ENCODE data around the gene SMOC1. TPM values are rescaled to one million over a fixed set of nuclear protein-coding genes. Genes with fewer than 3 reads are reported as not detected.

SMOC1 gene
- total and polyA plus RNA-seq, 2 experiments from 2014 or later = 0.70 to 3.5 TPM

DNA sequence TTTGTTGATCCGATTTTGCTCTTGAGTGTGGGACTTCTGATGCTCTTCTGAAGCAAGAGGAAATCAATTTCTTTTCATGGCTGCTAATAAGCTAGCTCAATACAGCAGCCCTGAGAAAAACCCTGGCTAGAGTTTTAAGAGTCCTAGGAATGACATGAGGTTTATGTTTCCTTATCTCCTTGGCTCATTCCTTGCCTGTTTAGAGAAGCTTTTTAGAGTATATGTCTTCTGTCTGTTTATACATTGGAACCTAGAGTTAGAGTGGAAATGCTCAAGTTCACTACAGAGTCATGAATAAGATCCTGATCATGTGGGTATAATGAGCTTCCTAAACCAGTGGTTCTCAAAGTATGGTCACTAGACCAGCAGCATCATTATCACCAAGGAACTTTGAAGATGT lies 34.5 kb downstream of the SMOC1 start:
- WGBS, 2 experiments (ENCODE audit: low coverage in 1 of 2, low lambda C conversion rate in 2 of 2, missing lambda C conversion rate in 2 of 2) = 3 to 5% methylated on average over 1 of the region's 1 CpG
- Histone ChIP-seq H3K9me2 (ENCODE audit: insufficient read depth) (no peaks in the 10 kb centered on the region), H3F3A (ENCODE audit: insufficient read depth) (no peaks in the 10 kb centered on the region), H4K20me1 (ENCODE audit: insufficient read depth) (no peaks in the 10 kb centered on the region), H3K4me1 (ENCODE audit: insufficient read depth) (no peaks in the 10 kb centered on the region), H3K4me2 (ENCODE audit: unreplicated experiment) (no peak overlapping the region), H3K9ac (no peak overlapping the region), H3K9me3 (ENCODE audit: low read depth) (no peaks in the 10 kb centered on the region), H3K27ac (no peak overlapping the region), H3K27me3 (replicated peaks; ENCODE audit: insufficient read depth) (0 out of 2 replicates have a peak, but pooled peaks cover 5% of the 10 kb centered on the region), H2AFZ (no peak overlapping the region), H3K36me3 (ENCODE audit: low read depth) (no peaks in the 10 kb centered on the region), H3K4me3 (no peak overlapping the region), H3K79me2 (ENCODE audit: insufficient read depth) (no peaks in the 10 kb centered on the region)
- TF ChIP-seq EZH2 (IDR thresholded peaks at IDR 0.05; ENCODE audit: insufficient read depth, poor library complexity, severe bottlenecking) = no peak
- TF ChIP-seq EZH2phosphoT487 (IDR thresholded peaks at IDR 0.05; ENCODE audit: insufficient read depth, low read depth) = no peak
- in situ Hi-C loops (cut with MboI) = no loop called here
- DNase-seq = no peak

DNA sequence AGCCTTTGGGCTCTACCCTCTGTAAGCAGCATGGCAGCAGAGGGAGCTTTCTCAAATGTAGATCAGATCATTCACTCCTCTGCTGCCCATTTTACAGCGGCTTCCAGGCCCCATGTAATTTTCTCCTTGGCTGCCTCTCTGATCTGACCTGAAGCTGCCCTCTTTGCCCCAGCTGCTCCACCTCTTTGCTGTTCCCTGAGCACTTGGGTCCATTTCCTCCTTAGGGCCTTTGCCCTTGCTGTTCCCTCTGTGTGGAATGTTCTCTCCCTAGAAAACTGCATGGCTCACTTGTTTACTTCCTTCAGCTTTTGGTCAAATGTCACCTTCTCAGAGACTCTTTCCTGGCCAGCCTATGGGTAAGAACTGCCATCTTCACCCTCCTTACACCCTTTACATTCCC lies 37.2 kb downstream of the SMOC1 start:
- no peak overlapping the region for H3K4me2 ChIP-seq (ENCODE audit: unreplicated experiment)
- 0 out of 2 replicates have a peak, but pooled peaks cover 5% of the 10 kb centered on the region for H3K27me3 ChIP-seq (replicated peaks; ENCODE audit: insufficient read depth)
- TF ChIP-seq EZH2 (IDR thresholded peaks at IDR 0.05; ENCODE audit: insufficient read depth, poor library complexity, severe bottlenecking) = no peak
- TF ChIP-seq EZH2phosphoT487 (IDR thresholded peaks at IDR 0.05; ENCODE audit: insufficient read depth, low read depth) = no peak
- H2AFZ ChIP-seq = no peak overlapping the region
- no peak overlapping the region for H3K27ac ChIP-seq
- H3K4me1 ChIP-seq (ENCODE audit: insufficient read depth) = no peaks in the 10 kb centered on the region
- in situ Hi-C loops (cut with MboI) = no loop called here
- H3K79me2 ChIP-seq (ENCODE audit: insufficient read depth) = no peaks in the 10 kb centered on the region
- no peaks in the 10 kb centered on the region for H3F3A ChIP-seq (ENCODE audit: insufficient read depth)
- no peak overlapping the region for H3K4me3 ChIP-seq
- H3K9ac ChIP-seq = no peak overlapping the region
- WGBS, 2 experiments (ENCODE audit: low coverage in 1 of 2, low lambda C conversion rate in 2 of 2, missing lambda C conversion rate in 2 of 2) = 5 to 6% methylated on average over 1 of the region's 1 CpG
- no peaks in the 10 kb centered on the region for H3K9me2 ChIP-seq (ENCODE audit: insufficient read depth)
- no peaks in the 10 kb centered on the region for H3K36me3 ChIP-seq (ENCODE audit: low read depth)
- H3K9me3 ChIP-seq (ENCODE audit: low read depth) = no peaks in the 10 kb centered on the region
- no peak for DNase-seq
- no peaks in the 10 kb centered on the region for H4K20me1 ChIP-seq (ENCODE audit: insufficient read depth)

DNA sequence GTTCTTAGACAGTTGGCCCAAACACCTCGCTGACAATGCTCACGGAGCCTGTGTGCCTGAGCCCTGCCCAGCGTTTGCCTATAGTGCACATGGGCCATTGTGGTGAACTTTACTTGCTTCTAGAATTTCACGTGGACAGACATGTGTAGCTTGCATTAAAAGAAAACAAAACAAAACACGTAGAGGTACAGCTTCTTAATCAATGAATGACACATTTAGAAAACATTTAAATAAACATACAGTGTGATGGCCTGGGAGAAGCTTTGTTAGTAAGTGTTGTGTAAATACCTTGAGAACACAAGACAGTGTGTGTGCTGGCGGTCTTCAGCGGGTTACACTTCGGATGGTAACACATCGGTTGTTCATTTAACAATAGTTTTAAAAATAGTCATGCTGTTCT lies 38.1 kb downstream of the SMOC1 start:
- Histone ChIP-seq H3F3A (ENCODE audit: insufficient read depth) (no peaks in the 10 kb centered on the region), H3K9me2 (ENCODE audit: insufficient read depth) (no peaks in the 10 kb centered on the region), H3K4me1 (ENCODE audit: insufficient read depth) (no peaks in the 10 kb centered on the region), H3K36me3 (ENCODE audit: low read depth) (no peaks in the 10 kb centered on the region), H3K9ac (no peak overlapping the region), H4K20me1 (ENCODE audit: insufficient read depth) (no peaks in the 10 kb centered on the region), H3K79me2 (ENCODE audit: insufficient read depth) (no peaks in the 10 kb centered on the region), H3K4me3 (no peak overlapping the region), H3K27ac (no peak overlapping the region), H3K9me3 (ENCODE audit: low read depth) (no peaks in the 10 kb centered on the region), H3K4me2 (ENCODE audit: unreplicated experiment) (no peak overlapping the region), H3K27me3 (replicated peaks; ENCODE audit: insufficient read depth) (0 out of 2 replicates have a peak, but pooled peaks cover 5% of the 10 kb centered on the region), H2AFZ (no peak overlapping the region)
- DNase-seq = peak; percentile 4
- TF ChIP-seq EZH2 (IDR thresholded peaks at IDR 0.05; ENCODE audit: insufficient read depth, poor library complexity, severe bottlenecking) (no peak), EZH2phosphoT487 (IDR thresholded peaks at IDR 0.05; ENCODE audit: insufficient read depth, low read depth) (no peak)
- 34 to 39% methylated on average over 9 of the region's 9 CpGs for WGBS, 2 experiments (ENCODE audit: low coverage in 1 of 2, low lambda C conversion rate in 2 of 2, missing lambda C conversion rate in 2 of 2)
- in situ Hi-C loops (cut with MboI) = no loop called here

DNA sequence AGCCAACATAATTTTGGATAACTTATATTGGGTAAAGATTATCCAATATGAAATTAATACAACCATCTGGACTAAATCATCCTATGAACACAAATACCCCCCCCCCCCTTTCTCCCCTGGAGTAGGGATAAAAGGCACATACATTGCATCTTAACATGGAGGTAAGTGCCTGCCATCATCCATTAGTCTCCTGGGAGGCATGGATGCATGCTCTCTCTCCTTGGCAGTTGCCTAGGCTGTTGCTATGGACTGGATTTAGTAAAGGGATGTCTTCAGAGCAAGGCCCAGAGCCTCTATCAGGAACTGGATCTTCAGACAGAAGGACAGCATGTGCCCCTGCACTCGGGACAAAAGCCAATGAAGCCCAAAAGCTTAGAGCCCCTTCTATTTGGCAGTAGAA lies 40.6 kb downstream of the SMOC1 start:
- Histone ChIP-seq H3K4me2 (ENCODE audit: unreplicated experiment) (no peak overlapping the region), H4K20me1 (ENCODE audit: insufficient read depth) (no peaks in the 10 kb centered on the region), H3K4me1 (ENCODE audit: insufficient read depth) (no peaks in the 10 kb centered on the region), H3K9me3 (ENCODE audit: low read depth) (no peaks in the 10 kb centered on the region), H3K9ac (no peak overlapping the region), H2AFZ (no peak overlapping the region), H3K36me3 (ENCODE audit: low read depth) (no peaks in the 10 kb centered on the region), H3K27ac (no peak overlapping the region), H3K4me3 (no peak overlapping the region), H3K27me3 (replicated peaks; ENCODE audit: insufficient read depth) (0 out of 2 replicates have a peak, but pooled peaks cover 5% of the 10 kb centered on the region), H3F3A (ENCODE audit: insufficient read depth) (no peaks in the 10 kb centered on the region), H3K79me2 (ENCODE audit: insufficient read depth) (no peaks in the 10 kb centered on the region), H3K9me2 (ENCODE audit: insufficient read depth) (no peaks in the 10 kb centered on the region)
- DNase-seq = no peak
- WGBS, 2 experiments (ENCODE audit: low coverage in 1 of 2, low lambda C conversion rate in 2 of 2, missing lambda C conversion rate in 2 of 2) = 5 to 20% methylated on average over 1 of the region's 1 CpG
- no peak for TF ChIP-seq EZH2phosphoT487 (IDR thresholded peaks at IDR 0.05; ENCODE audit: insufficient read depth, low read depth)
- TF ChIP-seq EZH2 (IDR thresholded peaks at IDR 0.05; ENCODE audit: insufficient read depth, poor library complexity, severe bottlenecking) = no peak
- in situ Hi-C loops (cut with MboI) = no loop called here

DNA sequence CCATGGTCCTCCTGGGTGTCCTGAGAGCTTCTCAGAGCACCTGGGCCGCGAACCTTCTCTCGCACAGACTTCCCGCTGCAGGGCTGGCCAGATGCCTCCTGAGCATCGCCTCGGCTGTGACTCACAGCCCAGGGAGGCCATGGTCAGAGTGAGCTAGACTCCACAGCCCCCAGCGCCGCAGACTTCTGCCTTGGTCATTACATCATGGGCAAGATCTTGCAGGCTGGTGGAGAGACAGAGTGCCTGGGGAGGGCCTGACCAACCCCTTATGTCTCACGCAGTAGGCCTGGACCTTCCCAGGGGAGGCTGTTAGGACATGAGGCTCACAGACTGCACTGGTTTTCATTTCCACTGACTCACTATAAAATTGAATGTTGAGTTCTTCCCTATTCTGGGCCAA lies 41.8 kb downstream of the SMOC1 start:
- Histone ChIP-seq H3F3A (ENCODE audit: insufficient read depth) (no peaks in the 10 kb centered on the region), H3K9me3 (ENCODE audit: low read depth) (no peaks in the 10 kb centered on the region), H3K79me2 (ENCODE audit: insufficient read depth) (no peaks in the 10 kb centered on the region), H3K27me3 (replicated peaks; ENCODE audit: insufficient read depth) (peaks cover 9% of the 10 kb centered on the region; the same call in 1 of the 2 replicates), H3K9me2 (ENCODE audit: insufficient read depth) (no peaks in the 10 kb centered on the region), H3K4me2 (ENCODE audit: unreplicated experiment) (no peak overlapping the region), H4K20me1 (ENCODE audit: insufficient read depth) (no peaks in the 10 kb centered on the region), H3K36me3 (ENCODE audit: low read depth) (no peaks in the 10 kb centered on the region), H3K27ac (peak overlapping the region; percentile 47; the same call in 1 of the 2 replicates), H2AFZ (no peak overlapping the region), H3K9ac (no peak overlapping the region), H3K4me3 (no peak overlapping the region), H3K4me1 (ENCODE audit: insufficient read depth) (no peaks in the 10 kb centered on the region)
- peak; percentile 86 for DNase-seq
- TF ChIP-seq EZH2 (IDR thresholded peaks at IDR 0.05; ENCODE audit: insufficient read depth, poor library complexity, severe bottlenecking) (no peak), EZH2phosphoT487 (IDR thresholded peaks at IDR 0.05; ENCODE audit: insufficient read depth, low read depth) (no peak)
- 45 to 51% methylated on average over 9 of the region's 9 CpGs for WGBS, 2 experiments (ENCODE audit: low coverage in 1 of 2, low lambda C conversion rate in 2 of 2, missing lambda C conversion rate in 2 of 2)
- in situ Hi-C loops (cut with MboI) = no loop called here

All from GM23248 (cell line).